Nephron progenitor cell (in vitro differentiated cells): ENCODE data around the gene TYW1B.
"Not testable (repeated sequence)": the region's sequence is repeated elsewhere in the genome, so short reads cannot be mapped to it uniquely, and the experiment has no call there.

ENCODE experiments used
- DNase-seq: peaks from one replicate; pipeline ENCODE4 v3.0.0; 2021
- H3K27ac Mint-ChIP-seq: 2 replicates; pipeline ENCODE4 v1.8.0; 2021; ENCODE audit warnings: mild to moderate bottlenecking, moderate library complexity, mixed read lengths
- H3K27me3 Mint-ChIP-seq: 2 replicates; pipeline ENCODE4 v1.8.0; 2021; ENCODE audit warnings: mild to moderate bottlenecking, low read depth, mixed read lengths; ENCODE audit not compliant: poor library complexity
- H3K36me3 Mint-ChIP-seq: 2 replicates; pipeline ENCODE4 v1.8.0; 2021; ENCODE audit warnings: low read depth, mixed read lengths
- H3K4me1 Mint-ChIP-seq: 2 replicates; pipeline ENCODE4 v1.8.0; 2021; ENCODE audit warnings: mixed read lengths
- H3K4me3 Mint-ChIP-seq: 2 replicates; pipeline ENCODE4 v1.8.0; 2021; ENCODE audit warnings: mild to moderate bottlenecking, moderate library complexity, mixed read lengths
- H3K9me3 Mint-ChIP-seq: 2 replicates; pipeline ENCODE4 v1.8.0; 2021; ENCODE audit warnings: mild to moderate bottlenecking, moderate library complexity, mixed read lengths
- CTCF ChIP-seq: fragments of 200-600 bp; sonication (generic); IDR thresholded peaks from 2 replicates; pipeline ENCODE4 v1.5.0; 2021; ENCODE audit warnings: antibody characterized with exemption

The TYW1B gene

GRCh38 chr7:72805526-72806494 is 22.2 kb downstream of the TYW1B start:
- Mint-ChIP-seq H3K36me3 (peaks cover 34% of the 10 kb centered on the region), H3K9me3 (no peaks in the 10 kb centered on the region), H3K4me1 (no peaks in the 10 kb centered on the region), H3K27me3 (no peaks in the 10 kb centered on the region), H3K4me3 (no peak overlapping the region), H3K27ac (peak overlapping the region; percentile 11)
- no peak for TF ChIP-seq CTCF
- no peak for DNase-seq

- not testable (repeated sequence) for DNase-seq, H3K4me1 Mint-ChIP-seq, H3K27me3 Mint-ChIP-seq, H3K27ac Mint-ChIP-seq, H3K9me3 Mint-ChIP-seq, H3K4me3 Mint-ChIP-seq
- peaks cover 35% of the 10 kb centered on the region for H3K36me3 Mint-ChIP-seq
These were observed 24.2 kb downstream of the TYW1B start for GRCh38 chr7:72803778-72804177.

- not testable (repeated sequence) for H3K27me3 Mint-ChIP-seq, H3K4me1 Mint-ChIP-seq, H3K9me3 Mint-ChIP-seq, H3K27ac Mint-ChIP-seq, H3K4me3 Mint-ChIP-seq, DNase-seq
- peaks cover 42% of the 10 kb centered on the region for H3K36me3 Mint-ChIP-seq
These were observed 26.4 kb downstream of the TYW1B start for GRCh38 chr7:72801564-72801963.

GRCh38 chr7:72795401-72795800 is 32.6 kb downstream of the TYW1B start:
- H3K4me3 Mint-ChIP-seq, H3K4me1 Mint-ChIP-seq, DNase-seq, H3K9me3 Mint-ChIP-seq, H3K27me3 Mint-ChIP-seq, H3K27ac Mint-ChIP-seq: not testable (repeated sequence)
- peaks cover 45% of the 10 kb centered on the region for H3K36me3 Mint-ChIP-seq

- Mint-ChIP-seq H3K27ac (peak overlapping the region; percentile 61), H3K27me3 (no peaks in the 10 kb centered on the region), H3K36me3 (peaks cover 45% of the 10 kb centered on the region), H3K4me3 (no peak overlapping the region), H3K9me3 (peaks cover 9% of the 10 kb centered on the region), H3K4me1 (no peaks in the 10 kb centered on the region)
- no peak for TF ChIP-seq CTCF
- no peak for DNase-seq
These were observed 34.2 kb downstream of the TYW1B start for GRCh38 chr7:72793791-72794190.

- not testable (repeated sequence) for H3K27me3 Mint-ChIP-seq, H3K4me3 Mint-ChIP-seq, DNase-seq, H3K9me3 Mint-ChIP-seq, H3K27ac Mint-ChIP-seq, H3K4me1 Mint-ChIP-seq
- H3K36me3 Mint-ChIP-seq, result peaks cover 25% of the 10 kb centered on the region
These were observed 37.3 kb downstream of the TYW1B start for GRCh38 chr7:72790698-72791060.

- H3K27ac Mint-ChIP-seq, DNase-seq: not testable (repeated sequence)
These were observed 37.8 kb downstream of the TYW1B start for GRCh38 chr7:72790048-72790697.

GRCh38 chr7:72785166-72785955 is 42.6 kb downstream of the TYW1B start:
- H3K27me3 Mint-ChIP-seq, result peaks cover 2% of the 10 kb centered on the region
- peak overlapping the region; percentile 53 for H3K27ac Mint-ChIP-seq
- no peak overlapping the region for H3K4me3 Mint-ChIP-seq
- H3K9me3 Mint-ChIP-seq, result no peaks in the 10 kb centered on the region
- DNase-seq, result no peak
- no peak for TF ChIP-seq CTCF
- H3K36me3 Mint-ChIP-seq, result peaks cover 5% of the 10 kb centered on the region
- peaks cover 14% of the 10 kb centered on the region for H3K4me1 Mint-ChIP-seq

More at GRCh38 chr7:72790048-72790697, 37.8 kb downstream of the TYW1B start:
- H3K27me3 Mint-ChIP-seq, H3K9me3 Mint-ChIP-seq, H3K4me3 Mint-ChIP-seq, H3K4me1 Mint-ChIP-seq: not testable (repeated sequence)
- H3K36me3 Mint-ChIP-seq, result peaks cover 25% of the 10 kb centered on the region

GRCh38 chr7:72783601-72784370 is 44.2 kb downstream of the TYW1B start:
- peaks cover 14% of the 10 kb centered on the region for H3K4me1 Mint-ChIP-seq
- not testable (repeated sequence) for H3K27me3 Mint-ChIP-seq, H3K9me3 Mint-ChIP-seq, H3K4me3 Mint-ChIP-seq, DNase-seq, H3K27ac Mint-ChIP-seq, H3K36me3 Mint-ChIP-seq
